Occipital lobe (tissue), 2 donors: ENCODE measurements around the gene NAA38. TPM values are rescaled to one million over a fixed set of nuclear protein-coding genes. Genes with fewer than 3 reads are reported as not detected.

Experiments
- DNase-seq: peaks from one replicate; lab custom pipeline; 2025; lab: John Stamatoyannopoulos, UW
- total RNA-seq: library from RNA; depleted of rRNA; stranded (reverse); fragments of >200 nt; gene quantifications from one replicate; pipeline ENCODE4 v1.2.3, GENCODE V29; 2014

The NAA38 gene
- total RNA-seq, 1 donor from 2014 or later, result 20.1 TPM

DNA sequence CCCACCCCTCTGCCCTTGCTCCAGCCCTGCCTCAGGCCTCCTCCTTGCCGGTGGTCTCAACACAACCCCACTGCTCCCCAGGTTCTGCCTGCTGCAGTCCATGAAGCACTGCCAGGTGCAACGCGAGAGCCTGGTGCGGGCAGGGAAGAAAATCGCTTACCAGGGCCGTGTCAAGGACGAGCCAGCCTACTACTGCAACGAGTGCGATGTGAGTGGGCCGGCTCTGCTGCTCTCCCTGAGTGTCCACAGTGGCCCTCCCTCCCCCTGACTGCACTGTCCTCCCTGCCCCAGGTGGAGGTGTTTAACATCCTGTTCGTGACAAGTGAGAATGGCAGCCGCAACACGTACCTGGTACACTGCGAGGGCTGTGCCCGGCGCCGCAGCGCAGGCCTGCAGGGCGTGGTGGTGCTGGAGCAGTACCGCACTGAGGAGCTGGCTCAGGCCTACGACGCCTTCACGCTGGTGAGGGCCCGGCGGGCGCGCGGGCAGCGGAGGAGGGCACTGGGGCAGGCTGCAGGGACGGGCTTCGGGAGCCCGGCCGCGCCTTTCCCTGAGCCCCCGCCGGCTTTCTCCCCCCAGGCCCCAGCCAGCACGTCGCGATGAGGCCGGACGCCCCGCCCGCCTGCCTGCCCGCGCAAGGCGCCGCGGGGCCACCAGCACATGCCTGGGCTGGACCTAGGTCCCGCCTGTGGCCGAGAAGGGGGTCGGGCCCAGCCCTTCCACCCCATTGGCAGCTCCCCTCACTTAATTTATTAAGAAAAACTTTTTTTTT lies 4.3 kb downstream of the NAA38 start:
- no peak for DNase-seq

DNA sequence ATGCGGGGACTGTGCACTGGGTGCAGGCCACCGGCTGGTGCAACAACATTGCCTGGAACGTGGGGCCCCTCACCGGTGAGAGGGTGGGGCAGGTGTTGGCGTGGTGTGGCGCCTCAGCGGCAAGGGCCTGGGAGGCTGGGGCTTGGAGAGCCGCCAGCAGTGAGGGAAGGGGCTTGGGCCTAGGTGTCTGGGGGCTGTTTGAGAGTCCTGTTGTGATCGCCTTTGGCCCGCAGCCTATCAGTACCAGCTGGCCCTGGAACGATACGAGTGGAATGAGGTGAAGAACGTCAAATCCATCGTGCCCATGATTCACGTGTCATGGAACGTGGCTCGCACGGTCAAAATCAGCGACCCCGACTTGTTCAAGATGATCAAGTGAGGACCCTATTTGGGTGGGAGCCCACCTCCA lies 5.1 kb downstream of the NAA38 start:
- no peak for DNase-seq

DNA sequence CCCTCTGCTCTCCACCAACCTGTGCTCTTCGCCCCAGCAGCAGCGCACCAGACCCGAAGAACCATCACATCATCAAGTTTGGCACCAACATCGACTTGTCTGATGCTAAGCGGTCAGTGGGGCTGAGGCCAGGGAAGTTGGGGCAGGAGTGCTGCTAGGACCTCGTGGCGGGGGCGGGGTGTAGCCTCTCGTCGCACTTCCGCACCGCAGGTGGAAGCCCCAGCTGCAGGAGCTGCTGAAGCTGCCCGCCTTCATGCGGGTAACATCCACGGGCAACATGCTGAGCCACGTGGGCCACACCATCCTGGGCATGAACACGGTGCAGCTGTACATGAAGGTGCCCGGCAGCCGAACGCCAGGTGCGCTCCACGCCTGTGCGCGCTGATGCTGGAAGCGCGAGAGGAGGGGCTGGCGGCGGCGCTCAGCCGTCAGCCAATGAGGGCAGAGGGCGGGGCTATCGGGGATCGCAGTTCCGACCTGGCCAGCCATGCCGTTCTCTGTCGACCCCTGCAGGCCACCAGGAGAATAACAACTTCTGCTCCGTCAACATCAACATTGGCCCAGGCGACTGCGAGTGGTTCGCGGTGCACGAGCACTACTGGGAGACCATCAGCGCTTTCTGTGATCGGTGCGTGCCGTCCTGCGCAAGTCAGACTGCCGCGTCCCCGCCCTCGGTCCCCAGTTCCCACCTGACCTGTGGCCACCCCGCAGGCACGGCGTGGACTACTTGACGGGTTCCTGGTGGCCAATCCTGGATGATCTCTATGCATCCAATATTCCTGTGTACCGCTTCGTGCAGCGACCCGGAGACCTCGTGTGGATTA lies 5.7 kb downstream of the NAA38 start:
- DNase-seq, result peak; percentile 77

DNA sequence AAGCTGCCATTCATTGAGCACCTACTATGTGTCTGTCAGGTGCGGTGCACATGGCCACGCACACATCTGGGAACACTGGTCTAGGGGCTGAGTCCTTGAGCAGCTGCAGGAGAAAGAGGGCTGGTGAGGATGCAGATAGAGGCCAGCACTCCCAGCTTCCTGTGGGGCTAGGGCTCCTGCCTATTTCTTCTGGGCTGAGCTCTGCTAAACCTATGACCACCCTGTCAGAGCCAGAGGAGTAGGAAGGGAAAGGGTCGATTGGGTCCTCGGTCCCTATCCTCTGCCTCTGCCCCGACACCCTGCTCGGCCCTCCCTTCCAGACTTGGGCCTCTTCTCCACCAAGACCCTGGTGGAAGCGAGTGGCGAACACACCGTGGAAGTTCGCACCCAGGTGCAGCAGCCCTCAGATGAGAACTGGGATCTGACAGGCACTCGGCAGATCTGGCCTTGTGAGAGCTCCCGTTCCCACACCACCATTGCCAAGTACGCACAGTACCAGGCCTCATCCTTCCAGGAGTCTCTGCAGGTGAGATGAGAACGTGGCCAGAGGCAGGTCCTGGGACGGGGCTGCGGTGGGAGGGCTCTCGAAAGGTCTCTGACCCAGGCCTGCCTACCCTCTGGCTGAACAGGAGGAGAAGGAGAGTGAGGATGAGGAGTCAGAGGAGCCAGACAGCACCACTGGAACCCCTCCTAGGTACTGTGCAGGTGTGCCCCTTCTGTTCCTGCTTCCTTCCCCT lies 6.5 kb downstream of the NAA38 start:
- DNase-seq, result no peak

DNA sequence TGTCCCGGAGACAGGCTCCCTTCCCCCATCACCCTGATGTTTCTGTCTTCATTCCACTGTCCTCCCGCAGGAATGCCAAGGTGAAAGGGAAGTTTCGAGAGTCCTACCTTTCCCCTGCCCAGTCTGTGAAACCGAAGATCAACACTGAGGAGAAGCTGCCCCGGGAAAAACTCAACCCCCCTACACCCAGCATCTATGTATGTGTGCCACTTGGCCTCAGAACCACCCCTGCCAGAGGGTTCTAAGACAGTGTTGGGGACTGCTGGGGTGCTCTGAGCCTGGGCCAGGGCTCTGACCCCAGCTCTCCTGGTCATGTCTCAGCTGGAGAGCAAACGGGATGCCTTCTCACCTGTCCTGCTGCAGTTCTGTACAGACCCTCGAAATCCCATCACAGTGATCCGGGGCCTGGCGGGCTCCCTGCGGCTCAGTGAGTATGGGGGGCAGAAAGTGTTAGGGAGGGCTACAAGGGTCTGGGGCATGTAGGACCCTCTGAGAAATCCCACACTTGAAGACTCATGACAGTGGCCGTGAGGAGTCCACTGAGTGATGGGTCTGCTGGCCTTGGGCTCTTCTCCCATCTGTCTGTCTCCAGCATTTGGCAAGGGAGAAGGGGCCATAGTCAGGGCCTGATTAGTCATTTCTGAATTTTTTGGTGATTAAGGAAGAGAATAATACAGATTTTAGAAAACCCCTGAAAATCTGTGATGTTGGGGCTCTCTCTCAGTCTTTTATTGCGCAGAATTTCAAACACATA lies 7.4 kb downstream of the NAA38 start:
- DNase-seq, result no peak

DNA sequence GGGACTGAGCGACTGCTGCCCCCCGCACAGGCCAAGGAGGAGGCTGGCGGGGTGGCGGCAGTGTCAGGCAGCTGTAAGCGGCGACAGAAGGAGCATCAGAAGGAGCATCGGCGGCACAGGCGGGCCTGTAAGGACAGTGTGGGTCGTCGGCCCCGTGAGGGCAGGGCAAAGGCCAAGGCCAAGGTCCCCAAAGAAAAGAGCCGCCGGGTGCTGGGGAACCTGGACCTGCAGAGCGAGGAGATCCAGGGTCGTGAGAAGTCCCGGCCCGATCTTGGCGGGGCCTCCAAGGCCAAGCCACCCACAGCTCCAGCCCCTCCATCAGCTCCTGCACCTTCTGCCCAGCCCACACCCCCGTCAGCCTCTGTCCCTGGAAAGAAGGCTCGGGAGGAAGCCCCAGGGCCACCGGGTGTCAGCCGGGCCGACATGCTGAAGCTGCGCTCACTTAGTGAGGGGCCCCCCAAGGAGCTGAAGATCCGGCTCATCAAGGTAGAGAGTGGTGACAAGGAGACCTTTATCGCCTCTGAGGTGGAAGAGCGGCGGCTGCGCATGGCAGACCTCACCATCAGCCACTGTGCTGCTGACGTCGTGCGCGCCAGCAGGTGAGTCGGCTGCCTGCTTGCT lies 8.1 kb downstream of the NAA38 start:
- DNase-seq, result no peak

DNA sequence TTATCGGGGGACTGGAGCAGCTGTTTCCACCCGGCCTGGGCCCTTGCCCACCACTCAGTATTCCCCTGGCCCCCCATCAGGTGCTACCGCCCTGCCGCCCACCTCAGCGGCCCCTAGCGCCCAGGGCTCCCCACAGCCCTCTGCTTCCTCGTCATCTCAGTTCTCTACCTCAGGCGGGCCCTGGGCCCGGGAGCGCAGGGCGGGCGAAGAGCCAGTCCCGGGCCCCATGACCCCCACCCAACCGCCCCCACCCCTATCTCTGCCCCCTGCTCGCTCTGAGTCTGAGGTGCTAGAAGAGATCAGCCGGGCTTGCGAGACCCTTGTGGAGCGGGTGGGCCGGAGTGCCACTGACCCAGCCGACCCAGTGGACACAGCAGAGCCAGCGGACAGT lies 8.6 kb downstream of the NAA38 start:
- DNase-seq, result no peak

DNA sequence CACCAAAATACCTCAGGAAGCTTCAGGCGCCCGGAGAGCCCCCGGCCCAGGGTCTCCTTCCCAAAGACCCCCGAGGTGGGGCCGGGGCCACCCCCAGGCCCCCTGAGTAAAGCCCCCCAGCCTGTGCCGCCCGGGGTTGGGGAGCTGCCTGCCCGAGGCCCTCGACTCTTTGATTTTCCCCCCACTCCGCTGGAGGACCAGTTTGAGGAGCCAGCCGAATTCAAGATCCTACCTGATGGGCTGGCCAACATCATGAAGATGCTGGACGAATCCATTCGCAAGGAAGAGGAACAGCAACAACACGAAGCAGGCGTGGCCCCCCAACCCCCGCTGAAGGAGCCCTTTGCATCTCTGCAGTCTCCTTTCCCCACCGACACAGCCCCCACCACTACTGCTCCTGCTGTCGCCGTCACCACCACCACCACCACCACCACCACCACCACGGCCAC lies 9.2 kb downstream of the NAA38 start:
- no peak for DNase-seq

DNA sequence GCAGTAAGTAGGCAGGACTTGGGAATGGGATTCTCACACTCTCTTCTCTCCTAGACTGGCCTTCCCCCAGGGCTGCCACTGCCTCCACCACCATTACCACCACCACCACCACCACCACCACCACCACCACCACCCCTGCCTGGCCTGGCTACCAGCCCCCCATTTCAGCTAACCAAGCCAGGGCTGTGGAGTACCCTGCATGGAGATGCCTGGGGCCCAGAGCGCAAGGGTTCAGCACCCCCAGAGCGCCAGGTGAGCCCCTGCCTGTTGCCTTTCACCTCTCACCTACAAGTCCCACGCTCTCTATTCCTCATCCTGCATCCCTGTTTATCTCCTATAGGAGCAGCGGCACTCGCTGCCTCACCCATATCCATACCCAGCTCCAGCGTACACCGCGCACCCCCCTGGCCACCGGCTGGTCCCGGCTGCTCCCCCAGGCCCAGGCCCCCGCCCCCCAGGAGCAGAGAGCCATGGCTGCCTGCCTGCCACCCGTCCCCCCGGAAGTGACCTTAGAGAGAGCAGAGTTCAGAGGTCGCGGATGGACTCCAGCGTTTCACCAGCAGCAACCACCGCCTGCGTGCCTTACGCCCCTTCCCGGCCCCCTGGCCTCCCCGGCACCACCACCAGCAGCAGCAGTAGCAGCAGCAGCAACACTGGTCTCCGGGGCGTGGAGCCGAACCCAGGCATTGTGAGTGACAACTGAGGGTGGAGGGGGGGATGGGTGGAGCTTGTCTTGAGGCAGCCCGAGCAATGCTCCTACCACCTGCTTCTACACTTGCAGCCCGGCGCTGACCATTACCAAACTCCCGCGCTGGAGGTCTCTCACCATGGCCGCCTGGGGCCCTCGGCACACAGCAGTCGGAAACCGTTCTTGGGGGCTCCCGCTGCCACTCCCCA lies 10.3 kb downstream of the NAA38 start:
- DNase-seq, result no peak

DNA sequence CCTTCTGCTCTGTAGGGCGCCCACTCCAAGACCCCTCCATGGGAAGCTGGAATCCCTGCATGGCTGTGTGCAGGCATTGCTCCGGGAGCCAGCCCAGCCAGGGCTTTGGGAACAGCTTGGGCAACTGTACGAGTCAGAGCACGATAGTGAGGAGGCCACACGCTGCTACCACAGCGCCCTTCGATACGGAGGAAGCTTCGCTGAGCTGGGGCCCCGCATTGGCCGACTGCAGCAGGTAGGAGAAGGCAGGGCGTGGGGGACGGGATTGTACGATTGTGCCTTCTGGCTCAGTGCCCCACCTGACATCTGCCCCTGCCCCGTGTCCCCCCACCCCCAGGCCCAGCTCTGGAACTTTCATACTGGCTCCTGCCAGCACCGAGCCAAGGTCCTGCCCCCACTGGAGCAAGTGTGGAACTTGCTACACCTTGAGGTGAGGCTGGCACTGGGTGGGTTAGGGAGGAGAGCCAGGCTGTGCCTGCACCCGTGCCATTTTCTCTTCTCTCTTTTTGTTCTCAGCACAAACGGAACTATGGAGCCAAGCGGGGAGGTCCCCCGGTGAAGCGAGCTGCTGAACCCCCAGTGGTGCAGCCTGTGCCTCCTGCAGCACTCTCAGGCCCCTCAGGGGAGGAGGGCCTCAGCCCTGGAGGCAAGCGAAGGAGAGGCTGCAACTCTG lies 11.2 kb downstream of the NAA38 start:
- no peak for DNase-seq

DNA sequence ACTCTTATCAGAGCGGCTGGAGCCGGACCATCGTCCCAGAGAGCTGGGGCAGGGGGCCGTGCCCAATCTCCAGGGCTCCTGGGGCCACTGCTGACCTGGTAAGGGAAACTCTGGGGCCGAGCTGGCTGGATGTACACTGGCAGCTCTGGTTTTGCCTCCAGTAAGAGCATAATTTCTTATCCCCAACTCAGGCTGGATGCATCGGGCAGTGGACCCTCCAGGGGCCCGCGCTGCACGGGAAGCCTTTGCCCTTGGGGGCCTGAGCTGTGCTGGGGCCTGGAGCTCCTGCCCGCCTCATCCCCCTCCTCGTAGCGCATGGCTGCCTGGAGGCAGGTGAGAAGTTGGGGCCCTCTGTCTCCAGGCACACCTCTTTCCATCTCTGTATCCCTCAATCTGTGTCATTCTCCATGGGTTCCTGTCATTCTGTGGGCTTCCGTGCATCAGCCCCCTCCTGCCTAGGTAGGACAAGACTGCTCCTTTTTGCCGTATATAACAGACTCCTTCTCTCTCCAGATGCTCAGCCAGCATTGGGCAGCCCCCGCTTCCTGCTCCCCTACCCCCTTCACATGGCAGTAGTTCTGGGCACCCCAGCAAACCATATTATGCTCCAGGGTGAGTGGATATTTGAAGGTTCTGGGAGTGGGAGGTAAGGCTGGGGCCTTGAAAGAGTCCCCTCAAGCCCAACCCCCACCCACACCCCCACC lies 11.8 kb downstream of the NAA38 start:
- DNase-seq, result no peak

DNA sequence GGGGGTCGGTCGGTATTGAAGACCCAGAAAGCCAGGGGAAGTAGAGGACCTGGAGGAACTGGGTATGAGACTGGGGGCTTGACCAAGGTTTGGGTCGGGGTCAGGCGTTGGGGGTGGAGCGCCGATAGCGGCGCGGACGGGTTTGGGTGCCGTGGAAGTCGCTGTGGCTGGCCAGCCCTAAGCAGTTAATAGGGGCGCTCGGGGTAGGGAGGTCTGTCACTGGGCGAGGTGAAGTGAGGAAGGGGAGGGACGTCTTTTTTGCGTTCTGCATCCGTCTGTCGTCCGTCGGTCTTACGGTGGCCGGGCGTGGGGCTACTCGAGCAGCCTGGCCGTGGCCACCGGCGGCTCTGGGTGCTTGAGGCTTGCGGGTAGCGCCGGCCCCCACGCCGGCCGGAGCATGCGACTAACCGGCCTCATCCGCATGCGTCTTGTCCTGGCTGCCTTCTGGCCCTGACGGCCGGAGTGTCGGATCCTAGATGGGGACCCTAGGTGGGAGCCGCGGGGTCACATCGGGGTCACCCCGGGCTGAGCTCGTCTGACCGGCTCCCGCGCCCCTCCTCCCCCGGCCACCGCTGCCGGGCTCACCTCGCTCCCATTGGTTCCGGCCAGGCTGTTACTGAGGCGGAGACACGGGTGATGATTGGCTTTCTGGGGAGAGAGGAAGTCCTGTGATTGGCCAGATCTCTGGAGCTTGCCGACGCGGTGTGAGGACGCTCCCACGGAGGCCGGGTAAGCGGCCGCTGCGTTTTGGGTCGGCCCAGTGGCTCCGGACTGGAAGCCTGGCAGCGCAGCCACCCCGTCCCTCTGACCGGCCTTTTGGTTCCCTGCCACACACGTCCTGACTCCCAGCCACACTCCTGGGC lies 12.8 kb downstream of the NAA38 start:
- peak; percentile 91 for DNase-seq

DNA sequence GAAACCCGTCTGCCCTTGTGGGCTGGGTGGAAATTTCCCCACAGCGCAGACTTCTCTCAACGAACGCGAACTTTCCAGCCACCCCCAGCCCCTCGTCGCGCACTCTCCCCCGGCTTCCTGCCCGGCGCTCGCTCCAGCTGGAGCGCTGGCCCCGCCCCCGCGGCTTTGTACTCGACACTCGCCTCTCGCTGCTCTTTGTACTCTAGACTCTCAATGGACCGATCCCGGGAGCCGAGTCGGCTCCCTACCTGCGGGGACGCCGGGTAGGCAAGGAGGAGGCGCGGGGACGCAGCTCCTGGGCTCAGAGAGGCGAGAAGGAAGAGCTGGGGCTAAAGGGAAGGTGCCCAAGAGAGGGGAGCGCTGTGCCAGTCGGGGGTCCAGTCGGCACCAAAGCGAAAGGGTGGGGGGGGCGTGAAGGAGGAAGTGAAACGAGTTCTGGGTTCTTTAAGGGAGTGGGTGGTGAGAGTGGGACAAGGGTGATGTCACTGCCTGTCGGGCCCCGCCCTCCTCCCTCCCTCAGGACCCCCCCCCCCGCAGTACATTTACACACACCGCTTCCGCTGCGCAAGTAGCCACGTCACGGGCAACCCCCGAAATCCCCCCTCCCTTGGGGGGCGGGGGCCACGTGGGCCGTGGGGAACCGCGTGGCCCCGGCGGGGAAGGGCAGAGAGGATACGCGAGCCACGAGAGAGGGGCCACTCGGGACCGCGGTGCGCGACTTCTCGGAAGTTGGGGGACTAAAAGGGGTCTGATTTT lies 13.6 kb downstream of the NAA38 start:
- DNase-seq, result peak; percentile 49

DNA sequence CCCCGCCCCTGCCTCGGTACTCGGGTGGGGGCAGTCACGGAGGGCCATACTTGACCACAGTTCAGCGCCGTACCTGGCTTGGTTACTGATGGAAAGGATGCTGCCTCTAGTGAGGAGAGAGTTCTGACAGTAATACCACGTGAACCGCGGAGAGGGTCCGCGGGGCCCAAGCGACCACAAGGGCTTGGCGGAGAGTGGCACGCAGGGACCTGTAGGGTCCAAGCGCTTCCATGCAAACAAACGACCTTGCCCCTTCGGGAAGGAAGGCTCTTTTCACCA lies 14.2 kb downstream of the NAA38 start:
- no peak for DNase-seq

DNA sequence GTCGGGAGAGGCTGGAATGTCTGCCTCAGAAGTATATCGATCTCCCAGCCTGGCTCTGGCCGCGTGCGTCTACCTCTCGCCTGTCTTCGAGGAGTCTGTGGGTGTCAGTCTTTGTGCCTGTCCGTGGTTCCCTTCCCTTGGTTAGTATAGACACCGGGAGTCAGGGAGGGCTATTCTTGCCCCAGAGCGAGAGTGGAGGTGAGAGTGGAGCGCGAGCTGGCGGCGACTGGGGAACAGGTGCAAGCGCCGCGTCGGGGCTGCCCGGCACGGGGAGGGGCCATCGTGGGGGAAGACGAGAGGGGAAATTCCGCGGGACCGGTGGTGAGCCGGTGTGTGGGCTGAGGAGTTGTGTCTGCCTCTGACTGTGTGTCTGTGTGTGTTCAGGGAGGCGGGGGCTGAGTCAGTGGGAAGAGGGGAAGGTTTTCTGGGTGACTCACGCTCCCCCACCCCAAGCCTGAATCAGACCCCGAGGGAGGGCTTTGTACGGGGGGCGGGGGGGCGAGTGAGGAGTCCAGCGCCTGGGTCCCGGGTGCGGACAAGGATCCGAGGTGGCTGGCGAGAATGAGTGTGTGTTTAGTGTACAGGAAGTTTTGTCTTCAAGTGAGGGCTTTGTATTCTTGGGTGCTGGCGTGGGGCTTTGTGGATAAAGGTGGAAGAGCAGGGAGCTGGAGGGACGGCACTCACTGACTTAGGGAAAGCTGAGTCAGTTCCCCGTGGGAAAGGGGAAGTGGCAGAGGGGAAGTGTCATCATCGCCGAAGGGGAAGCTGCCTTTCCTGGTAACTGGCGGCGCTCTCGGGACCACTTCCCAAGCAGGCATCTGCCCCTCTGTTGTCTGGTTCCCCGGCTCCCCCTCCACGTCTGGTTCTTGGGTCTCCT lies 14.7 kb downstream of the NAA38 start:
- peak; percentile 61 for DNase-seq

DNA sequence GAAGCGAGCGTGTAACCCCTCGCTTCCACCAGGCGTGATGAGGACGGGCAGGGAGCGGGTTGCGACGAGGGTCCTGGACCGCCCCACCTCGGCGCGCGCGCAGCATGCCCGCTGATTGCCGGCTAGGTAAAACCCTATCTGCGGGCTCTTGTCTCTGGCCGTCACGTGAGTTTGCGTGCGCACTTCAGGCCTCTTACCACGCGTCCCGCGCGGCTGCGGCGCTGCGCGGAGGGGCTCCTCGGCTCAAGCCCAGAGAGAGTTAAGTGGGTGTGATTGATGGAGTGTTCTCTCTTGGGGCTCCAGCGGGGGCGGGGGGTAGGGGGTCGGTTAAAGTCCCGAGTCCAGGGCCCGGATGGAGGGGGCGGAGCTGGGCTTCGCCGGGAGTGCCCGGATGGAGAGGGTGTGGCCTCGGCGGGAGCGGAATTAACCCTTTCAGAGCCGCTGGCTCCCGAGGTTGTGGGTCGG lies 15.4 kb downstream of the NAA38 start:
- peak; percentile 84 for DNase-seq
